GM12864 (cell line): ENCODE results near the gene HMBS.

ENCODE experiments used
- DNase-seq: peaks from one replicate; pipeline ENCODE4 v3.0.0-alpha.2; 2011; ENCODE audit warnings: low read depth
- H3K4me3 ChIP-seq: 2 replicates; pipeline ENCODE4 v1.5.1; 2011; ENCODE audit warnings: mild to moderate bottlenecking, low read depth, low read length, control low read depth
- TF ChIP-seq, protein P1 (sequence below): IDR thresholded peaks from 2 replicates; pipeline ENCODE4 v1.5.1; 2011; ENCODE audit warnings: low read depth, mild to moderate bottlenecking, moderate library complexity, low read length, control low read depth, inconsistent platforms; ENCODE audit errors: missing control alignments

Gene HMBS

DNA sequence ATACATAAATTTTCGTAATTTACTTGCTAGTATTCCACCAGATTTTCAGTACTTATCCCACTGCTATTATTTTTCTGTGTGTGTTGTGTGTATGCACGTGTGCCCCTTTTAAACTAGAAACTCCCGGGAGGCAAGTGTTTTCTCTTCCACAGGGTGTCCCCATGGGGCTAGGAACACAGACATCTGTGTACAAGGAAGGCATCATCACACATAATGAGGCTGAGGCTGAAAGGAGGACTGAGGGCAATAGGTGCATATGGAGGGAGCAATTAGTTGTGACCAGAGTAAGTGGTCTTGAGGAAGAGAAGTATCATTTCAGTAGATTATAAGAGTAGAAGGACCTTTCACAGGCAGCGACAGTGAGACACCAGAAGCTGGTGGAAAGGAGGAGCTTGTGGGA lies 19.1 kb downstream of the HMBS start:
- TF ChIP-seq, protein P1, sequence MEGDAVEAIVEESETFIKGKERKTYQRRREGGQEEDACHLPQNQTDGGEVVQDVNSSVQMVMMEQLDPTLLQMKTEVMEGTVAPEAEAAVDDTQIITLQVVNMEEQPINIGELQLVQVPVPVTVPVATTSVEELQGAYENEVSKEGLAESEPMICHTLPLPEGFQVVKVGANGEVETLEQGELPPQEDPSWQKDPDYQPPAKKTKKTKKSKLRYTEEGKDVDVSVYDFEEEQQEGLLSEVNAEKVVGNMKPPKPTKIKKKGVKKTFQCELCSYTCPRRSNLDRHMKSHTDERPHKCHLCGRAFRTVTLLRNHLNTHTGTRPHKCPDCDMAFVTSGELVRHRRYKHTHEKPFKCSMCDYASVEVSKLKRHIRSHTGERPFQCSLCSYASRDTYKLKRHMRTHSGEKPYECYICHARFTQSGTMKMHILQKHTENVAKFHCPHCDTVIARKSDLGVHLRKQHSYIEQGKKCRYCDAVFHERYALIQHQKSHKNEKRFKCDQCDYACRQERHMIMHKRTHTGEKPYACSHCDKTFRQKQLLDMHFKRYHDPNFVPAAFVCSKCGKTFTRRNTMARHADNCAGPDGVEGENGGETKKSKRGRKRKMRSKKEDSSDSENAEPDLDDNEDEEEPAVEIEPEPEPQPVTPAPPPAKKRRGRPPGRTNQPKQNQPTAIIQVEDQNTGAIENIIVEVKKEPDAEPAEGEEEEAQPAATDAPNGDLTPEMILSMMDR: no peak
- H3K4me3 ChIP-seq: no peak overlapping the region
- DNase-seq: no peak

DNA sequence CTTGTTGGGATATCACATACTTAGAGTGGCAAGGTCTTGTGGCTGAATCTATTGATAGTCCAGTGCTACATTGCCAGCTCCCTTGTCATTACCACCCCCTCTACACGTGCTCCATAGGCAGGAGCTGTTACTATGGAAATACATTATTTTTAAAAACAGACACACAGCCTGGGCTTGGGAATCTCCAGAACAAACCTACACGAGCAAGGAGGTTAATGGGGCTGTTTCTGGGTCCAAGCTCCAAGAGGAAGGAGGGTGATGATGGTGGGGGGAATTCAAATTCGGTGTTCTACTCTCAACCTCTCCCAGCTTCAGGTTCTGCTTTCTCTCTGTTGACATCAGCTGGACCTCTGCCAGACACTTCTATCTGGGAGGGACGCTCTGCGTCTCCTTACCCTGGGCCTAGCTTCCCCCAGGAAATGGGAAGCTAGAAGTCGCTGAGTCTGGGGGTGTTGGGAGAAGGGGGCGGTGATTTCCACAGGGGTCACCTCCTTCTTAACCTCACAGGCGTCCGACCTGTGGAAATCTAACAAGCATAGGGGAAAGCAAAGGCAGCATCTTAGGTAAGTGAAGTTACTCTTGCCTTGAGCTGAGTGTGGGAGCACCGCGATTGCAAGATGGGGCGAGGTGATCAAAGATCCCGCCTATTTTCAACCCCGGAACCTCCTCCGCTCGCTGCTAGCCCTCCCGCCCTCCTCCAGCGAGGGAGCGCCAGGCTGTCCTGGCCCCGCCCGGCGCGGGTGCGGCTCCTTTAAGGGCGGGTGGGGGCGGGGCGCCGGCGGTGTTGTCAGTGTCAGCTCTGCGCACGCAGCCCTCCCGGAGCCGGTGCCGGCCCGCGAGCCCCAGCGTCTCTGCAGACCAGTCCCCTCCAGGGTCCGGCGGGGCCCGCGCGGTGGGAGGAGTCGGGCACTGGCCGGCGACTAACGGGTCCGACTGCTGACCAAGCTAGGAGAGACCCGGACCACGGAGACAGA lies 22.2 kb downstream of the HMBS start, which contains the start of gene C2CD2L:
TSS of gene C2CD2L (plus strand) at position 781 of the 974 bp plus-strand sequence. CDS start 398 bp downstream, outside the sequence.
- DNase-seq: peak; percentile 84
- TF ChIP-seq, protein P1: no peak
- H3K4me3 ChIP-seq: peak within 1 kb of the TSS; percentile 89

DNA sequence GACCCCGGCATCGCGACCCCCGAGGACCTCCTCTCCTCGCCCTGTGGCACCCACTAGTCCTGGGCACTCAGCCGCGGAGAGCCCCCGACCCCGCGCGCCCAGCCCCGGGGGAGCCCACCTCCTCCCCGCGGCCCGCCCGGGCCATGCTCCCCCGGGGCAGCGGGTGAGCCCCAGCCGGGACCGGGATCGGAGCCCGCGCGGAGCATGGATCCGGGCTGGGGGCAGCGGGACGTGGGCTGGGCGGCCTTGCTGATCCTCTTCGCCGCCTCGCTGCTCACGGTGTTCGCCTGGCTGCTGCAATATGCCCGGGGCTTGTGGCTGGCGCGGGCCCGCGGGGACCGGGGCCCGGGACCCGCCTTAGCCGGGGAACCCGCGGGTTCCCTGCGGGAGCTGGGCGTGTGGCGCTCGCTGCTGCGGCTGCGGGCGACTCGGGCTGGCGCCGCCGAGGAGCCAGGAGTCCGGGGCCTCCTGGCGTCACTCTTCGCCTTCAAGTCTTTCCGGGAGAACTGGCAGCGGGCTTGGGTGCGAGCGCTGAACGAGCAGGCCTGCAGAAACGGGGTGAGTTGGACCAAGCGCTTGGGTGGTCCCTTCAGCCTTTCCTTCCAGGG lies 23.0 kb downstream of the HMBS start:
- no peak for DNase-seq
- peak overlapping the region; percentile 89 for H3K4me3 ChIP-seq
- TF ChIP-seq, protein P1: no peak

DNA sequence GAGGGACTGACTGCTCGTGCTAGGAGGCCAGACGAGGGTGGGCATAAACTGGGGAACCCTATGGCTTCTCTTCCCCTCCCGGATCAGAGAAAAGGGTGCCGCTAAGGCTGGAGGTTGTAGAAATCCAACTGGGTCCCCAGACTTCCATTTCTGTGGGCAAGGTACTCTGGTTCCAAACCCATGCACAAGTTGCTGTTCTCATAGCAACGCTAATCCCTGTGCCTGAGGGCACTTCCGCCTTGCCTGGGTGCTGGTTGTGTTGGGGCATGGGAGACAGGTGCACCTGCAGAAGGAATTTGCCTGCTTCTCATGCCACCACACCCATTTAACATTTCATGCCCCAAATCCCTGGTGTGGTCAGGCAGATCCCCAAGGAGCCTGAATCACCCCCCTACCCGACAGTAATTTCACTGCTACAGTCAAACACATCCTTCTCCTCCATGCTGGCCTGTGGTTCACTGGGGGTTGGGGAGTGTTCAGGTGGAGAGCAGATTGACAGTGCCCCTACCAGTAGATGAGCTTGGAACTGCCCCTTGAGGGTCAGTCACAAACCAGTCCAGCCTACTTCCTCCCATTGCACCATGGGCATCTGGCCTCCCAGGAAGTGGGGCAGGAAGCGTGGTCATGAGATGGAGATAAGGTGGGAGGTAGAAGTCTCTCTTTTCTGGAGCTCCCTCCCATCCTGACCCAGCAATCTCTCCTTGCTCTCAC lies 23.6 kb downstream of the HMBS start:
- TF ChIP-seq, protein P1: no peak
- peak overlapping the region; percentile 89 for H3K4me3 ChIP-seq
- no peak for DNase-seq

DNA sequence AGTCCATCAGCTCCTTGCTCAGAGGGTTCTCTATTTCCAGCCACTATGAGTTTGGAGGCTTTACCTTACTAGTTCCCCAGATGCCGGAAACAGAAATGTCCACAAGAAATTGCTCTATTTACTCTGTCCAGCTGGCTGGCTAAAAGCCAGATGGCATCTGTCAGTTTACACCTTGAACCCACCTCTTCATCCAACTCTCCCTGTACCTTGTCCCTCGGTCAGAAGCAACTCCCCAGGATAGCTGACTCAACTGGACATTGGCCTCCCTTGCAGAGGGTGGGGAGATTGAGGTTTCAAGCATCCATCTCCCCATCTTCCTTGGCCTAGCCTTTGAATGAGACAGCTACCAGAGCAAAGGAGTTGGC lies 24.2 kb downstream of the HMBS start:
- peak overlapping the region; percentile 89 for H3K4me3 ChIP-seq
- TF ChIP-seq, protein P1: no peak
- no peak for DNase-seq

DNA sequence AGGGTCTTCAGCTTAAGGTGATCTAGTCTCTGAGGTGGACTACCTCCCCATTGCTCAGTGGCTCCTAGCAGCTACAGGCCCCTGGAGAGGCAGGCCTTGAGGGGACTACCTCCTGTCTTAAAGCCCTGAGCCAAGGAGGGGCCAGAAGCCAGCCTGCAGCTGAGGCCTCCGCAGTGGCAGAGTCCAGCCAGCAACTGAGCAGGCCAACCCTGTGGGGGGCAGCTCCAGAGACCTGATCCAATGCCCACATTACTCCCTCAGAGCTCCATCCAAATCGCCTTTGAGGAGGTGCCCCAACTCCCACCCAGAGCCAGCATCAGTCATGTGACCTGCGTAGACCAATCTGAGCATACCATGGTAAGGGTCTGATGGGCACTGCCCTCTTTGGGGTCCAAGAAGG lies 25.2 kb downstream of the HMBS start:
- TF ChIP-seq, protein P1: no peak
- no peak for DNase-seq
- no peak overlapping the region for H3K4me3 ChIP-seq
